ENCODE data around the gene INTS4.
A peak's percentile ranks its signal among the peaks of the same experiment; 100 is the strongest.
"Not testable (repeated sequence)": the region's sequence is repeated elsewhere in the genome, so short reads cannot be mapped to it uniquely, and the experiment has no call there.

The INTS4 gene

GRCh38 chr11:77943296-77943695 lies 51.2 kb downstream of the INTS4 start:
- DNase-seq, result not testable (repeated sequence)

- DNase-seq, result not testable (repeated sequence)
These were observed 52.0 kb downstream of the INTS4 start for GRCh38 chr11:77942465-77942864.

- DNase-seq, result not testable (repeated sequence)
These were observed 60.9 kb downstream of the INTS4 start for GRCh38 chr11:77933596-77933995.

- DNase-seq, result not testable (repeated sequence)
These were observed 63.9 kb downstream of the INTS4 start for GRCh38 chr11:77930334-77931208.

- not testable (repeated sequence) for DNase-seq
These were observed 76.8 kb downstream of the INTS4 start for GRCh38 chr11:77917713-77918112.

GRCh38 chr11:77914307-77914791 lies 80.1 kb downstream of the INTS4 start:
- not testable (repeated sequence) for DNase-seq

- not testable (repeated sequence) for DNase-seq
These were observed 80.7 kb downstream of the INTS4 start for GRCh38 chr11:77913608-77914306.

GRCh38 chr11:77910828-77911227 lies 83.6 kb downstream of the INTS4 start:
- not testable (repeated sequence) for DNase-seq

GRCh38 chr11:77909277-77909676 lies 85.2 kb downstream of the INTS4 start:
- no peak for DNase-seq

- no peak for DNase-seq
These were observed 85.6 kb downstream of the INTS4 start for GRCh38 chr11:77908835-77909234.

- not testable (repeated sequence) for DNase-seq
These were observed 99.5 kb downstream of the INTS4 start for GRCh38 chr11:77894949-77895348.

- DNase-seq, result not testable (repeated sequence)
These were observed 102.8 kb downstream of the INTS4 start for GRCh38 chr11:77891703-77892102.

GRCh38 chr11:77891256-77891655 lies 103.2 kb downstream of the INTS4 start:
- not testable (repeated sequence) for DNase-seq

- DNase-seq, result not testable (repeated sequence)
These were observed 103.8 kb downstream of the INTS4 start for GRCh38 chr11:77890619-77891056.

- DNase-seq, result not testable (repeated sequence)
These were observed 104.3 kb downstream of the INTS4 start for GRCh38 chr11:77890100-77890614.

GRCh38 chr11:77889045-77889444 lies 105.4 kb downstream of the INTS4 start:
- DNase-seq, result not testable (repeated sequence)

- DNase-seq, result no peak
These were observed 108.1 kb downstream of the INTS4 start for GRCh38 chr11:77886401-77886800.

- DNase-seq, result no peak
These were observed 109.7 kb downstream of the INTS4 start for GRCh38 chr11:77884829-77885190.

GRCh38 chr11:77884186-77884828 lies 110.2 kb downstream of the INTS4 start:
- DNase-seq, result no peak

GRCh38 chr11:77883775-77884174 lies 110.7 kb downstream of the INTS4 start:
- no peak for DNase-seq

- no peak for DNase-seq
These were observed 112.1 kb downstream of the INTS4 start for GRCh38 chr11:77882396-77882795.

GRCh38 chr11:77879218-77879617 lies 115.2 kb downstream of the INTS4 start:
- DNase-seq, result peak in 1 of 2 donors; percentile 0

- DNase-seq, result not testable (repeated sequence)
These were observed 116.2 kb downstream of the INTS4 start for GRCh38 chr11:77878247-77878646.

All from CD4-positive, alpha-beta T cell treated with Interleukin-1 beta for 1 hour (primary cell).